ENCODE data around the gene PCSK4. TPM values are rescaled to one million over a fixed set of nuclear protein-coding genes. Genes with fewer than 3 reads are reported as not detected.

The PCSK4 gene
- total and polyA plus RNA-seq, 2 donors (not counting 3 experiments of a cell fraction or from before 2014, with no cell fraction given): 1.2 to 1.7 TPM

- peaks cover 5% of the 10 kb centered on the region for H3K79me2 ChIP-seq (ENCODE audit: control insufficient read depth, insufficient read depth, low read length)
- no peak overlapping the region for H3K4me3 ChIP-seq (replicated peaks in 1 of 3; ENCODE audit: insufficient read depth in 1 of 3, low read depth in 1 of 3, low read length in 3 of 3)
- H4K20me1 ChIP-seq (replicated peaks; ENCODE audit: control insufficient read depth, extremely low read depth, insufficient read depth, low read length): no peaks in the 10 kb centered on the region
- TF ChIP-seq MYC (IDR thresholded peaks at IDR 0.05; ENCODE audit: low read depth, low read length) (no peak), MAX (IDR thresholded peaks at IDR 0.05; ENCODE audit: insufficient read depth, insufficient read length) (no peak), POLR2AphosphoS5 (IDR thresholded peaks at IDR 0.05; ENCODE audit: insufficient read depth, low read depth, low read length) (no peak), GATA2 (IDR thresholded peaks at IDR 0.05; ENCODE audit: insufficient read depth, insufficient read length, low read depth, low read length) (no peak), JUN (IDR thresholded peaks at IDR 0.05; ENCODE audit: borderline replicate concordance, insufficient read depth, insufficient read length, low read depth) (no peak), EZH2 (IDR thresholded peaks at IDR 0.05; ENCODE audit: borderline replicate concordance, low read depth, low read length, severe bottlenecking) (no peak), POLR2A (IDR thresholded peaks at IDR 0.05; ENCODE audit: low read depth, low read length) (no peak)
- TF ChIP-seq, protein P1, sequence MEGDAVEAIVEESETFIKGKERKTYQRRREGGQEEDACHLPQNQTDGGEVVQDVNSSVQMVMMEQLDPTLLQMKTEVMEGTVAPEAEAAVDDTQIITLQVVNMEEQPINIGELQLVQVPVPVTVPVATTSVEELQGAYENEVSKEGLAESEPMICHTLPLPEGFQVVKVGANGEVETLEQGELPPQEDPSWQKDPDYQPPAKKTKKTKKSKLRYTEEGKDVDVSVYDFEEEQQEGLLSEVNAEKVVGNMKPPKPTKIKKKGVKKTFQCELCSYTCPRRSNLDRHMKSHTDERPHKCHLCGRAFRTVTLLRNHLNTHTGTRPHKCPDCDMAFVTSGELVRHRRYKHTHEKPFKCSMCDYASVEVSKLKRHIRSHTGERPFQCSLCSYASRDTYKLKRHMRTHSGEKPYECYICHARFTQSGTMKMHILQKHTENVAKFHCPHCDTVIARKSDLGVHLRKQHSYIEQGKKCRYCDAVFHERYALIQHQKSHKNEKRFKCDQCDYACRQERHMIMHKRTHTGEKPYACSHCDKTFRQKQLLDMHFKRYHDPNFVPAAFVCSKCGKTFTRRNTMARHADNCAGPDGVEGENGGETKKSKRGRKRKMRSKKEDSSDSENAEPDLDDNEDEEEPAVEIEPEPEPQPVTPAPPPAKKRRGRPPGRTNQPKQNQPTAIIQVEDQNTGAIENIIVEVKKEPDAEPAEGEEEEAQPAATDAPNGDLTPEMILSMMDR (IDR thresholded peaks at IDR 0.05; ENCODE audit: extremely low read depth in 1 of 2, insufficient read depth in 1 of 2, low read depth in 1 of 2, low read length in 2 of 2): no peak
- H3K4me2 ChIP-seq (ENCODE audit: insufficient read depth, low read length): no peak overlapping the region
- no peak overlapping the region for H3K27ac ChIP-seq (ENCODE audit: insufficient read depth, low read depth, low read length)
- H3K4me1 ChIP-seq (ENCODE audit: control insufficient read depth, extremely low read depth, insufficient read depth, low read length): no peaks in the 10 kb centered on the region
- no peak overlapping the region for H2AFZ ChIP-seq (ENCODE audit: low read depth, low read length)
- intact Hi-C loops (cut with micrococcal nuclease) (no loop called here), dilution Hi-C loops (cut with MboI; ENCODE audit: extremely low pct_ligation_motif_present, low sequenced_read_pairs) (no loop called here)
- no peak overlapping the region for H3K9ac ChIP-seq (replicated peaks; ENCODE audit: extremely low read depth, insufficient read depth, low read length)
- ChIA-PET POLR2A (no interaction called here), CTCF (interaction anchor here (1.0 to 3.3 kb wide), 5 partner anchors 8 to 26 kb away, joined by 4 to 28 read pairs (median 6); no protein-coding TSS in a partner anchor)
- H3K9me3 ChIP-seq (replicated peaks; ENCODE audit: control insufficient read depth, insufficient read depth, low read length): no peaks in the 10 kb centered on the region
- no peak for FAIRE-seq
- peaks cover 22 to 39% of the 10 kb centered on the region in 2 experiments for H3K27me3 ChIP-seq (ENCODE audit: control insufficient read depth in 2 of 2, insufficient read depth in 2 of 2, low read length in 2 of 2)
- no TSS peak for BruUV-seq (replicated peaks)
- no peaks in the 10 kb centered on the region for H3K9me1 ChIP-seq (replicated peaks; ENCODE audit: control insufficient read depth, extremely low read depth, insufficient read depth, low read length)
- DNase-seq (ENCODE audit: low read depth, low spot score): no peak
- peaks cover 7 to 10% of the 10 kb centered on the region in 2 experiments for H3K36me3 ChIP-seq (ENCODE audit: control insufficient read depth in 2 of 2, extremely low read depth in 1 of 2, insufficient read depth in 2 of 2, low read length in 2 of 2)
Observed at GRCh38 chr19:1445932-1446712, 44.0 kb downstream of the PCSK4 start.

Data from endothelial cell of umbilical vein (primary cell).